Mucosa of stomach (tissue), 1 donor: ENCODE data around the gene GAMT.
"Not testable (repeated sequence)": the region's sequence is repeated elsewhere in the genome, so short reads cannot be mapped to it uniquely, and the experiment has no call there.

Experiments
- H3K27me3 ChIP-seq: one replicate; pipeline ENCODE4 v1.7.0; 2013; ENCODE audit warnings: mild to moderate bottlenecking, low read length; ENCODE audit not compliant: control insufficient read depth, insufficient read depth
- H3K36me3 ChIP-seq: one replicate; pipeline ENCODE4 v1.7.0; 2013; ENCODE audit warnings: low read length; ENCODE audit not compliant: control insufficient read depth, insufficient read depth
- H3K4me1 ChIP-seq: one replicate; pipeline ENCODE4 v1.7.0; 2013; ENCODE audit warnings: mild to moderate bottlenecking, low read length; ENCODE audit not compliant: control insufficient read depth, insufficient read depth
- H3K4me3 ChIP-seq: one replicate; pipeline ENCODE4 v1.7.0; 2013; ENCODE audit warnings: low read length
- H3K9ac ChIP-seq: one replicate; pipeline ENCODE4 v1.7.0; 2013; ENCODE audit warnings: mild to moderate bottlenecking, low read length, moderate library complexity
- H3K9me3 ChIP-seq: one replicate; pipeline ENCODE4 v1.7.0; 2013; ENCODE audit warnings: mild to moderate bottlenecking, low read length, moderate library complexity; ENCODE audit not compliant: control insufficient read depth
- donor health status: Pancreatic carcinoma.

Gene GAMT

GRCh38 chr19:1421958-1422305, 20.6 kb upstream of the GAMT start:
- no peaks in the 10 kb centered on the region for H3K27me3 ChIP-seq
- H3K4me3 ChIP-seq: no peak overlapping the region
- peaks cover 10% of the 10 kb centered on the region for H3K36me3 ChIP-seq
- peaks cover 22% of the 10 kb centered on the region for H3K4me1 ChIP-seq
- H3K9me3 ChIP-seq: no peaks in the 10 kb centered on the region
- H3K9ac ChIP-seq: no peak overlapping the region

GRCh38 chr19:1421218-1421957, 20.0 kb upstream of the GAMT start:
- peaks cover 10% of the 10 kb centered on the region for H3K36me3 ChIP-seq
- H3K4me1 ChIP-seq: peaks cover 28% of the 10 kb centered on the region
- H3K27me3 ChIP-seq: no peaks in the 10 kb centered on the region
- no peaks in the 10 kb centered on the region for H3K9me3 ChIP-seq
- no peak overlapping the region for H3K4me3 ChIP-seq
- no peak overlapping the region for H3K9ac ChIP-seq

- Histone ChIP-seq H3K4me1 (peaks cover 36% of the 10 kb centered on the region), H3K36me3 (peaks cover 9% of the 10 kb centered on the region)
Observed at GRCh38 chr19:1420590-1420989, 19.2 kb upstream of the GAMT start.

GRCh38 chr19:1420085-1420484, 18.7 kb upstream of the GAMT start:
- H3K4me1 ChIP-seq: peaks cover 41% of the 10 kb centered on the region
- not testable (repeated sequence) for H3K27me3 ChIP-seq, H3K9ac ChIP-seq, H3K9me3 ChIP-seq, H3K4me3 ChIP-seq, H3K36me3 ChIP-seq

More at GRCh38 chr19:1420590-1420989, 19.2 kb upstream of the GAMT start:
- Histone ChIP-seq H3K9me3 (no peaks in the 10 kb centered on the region), H3K27me3 (no peaks in the 10 kb centered on the region), H3K9ac (no peak overlapping the region), H3K4me3 (no peak overlapping the region)

- peaks cover 3% of the 10 kb centered on the region for H3K36me3 ChIP-seq
- no peak overlapping the region for H3K4me3 ChIP-seq
- peaks cover 39% of the 10 kb centered on the region for H3K4me1 ChIP-seq
- H3K9ac ChIP-seq: no peak overlapping the region
- no peaks in the 10 kb centered on the region for H3K9me3 ChIP-seq
- no peaks in the 10 kb centered on the region for H3K27me3 ChIP-seq
Observed at GRCh38 chr19:1418951-1419738, 17.8 kb upstream of the GAMT start.

- peaks cover 3% of the 10 kb centered on the region for H3K36me3 ChIP-seq
- H3K4me3 ChIP-seq: no peak overlapping the region
- H3K4me1 ChIP-seq: peaks cover 39% of the 10 kb centered on the region
- H3K9me3 ChIP-seq: no peaks in the 10 kb centered on the region
- H3K27me3 ChIP-seq: no peaks in the 10 kb centered on the region
- no peak overlapping the region for H3K9ac ChIP-seq
Observed at GRCh38 chr19:1418496-1418775, 17.1 kb upstream of the GAMT start.

- peaks cover 39% of the 10 kb centered on the region for H3K4me1 ChIP-seq
- no peak overlapping the region for H3K9ac ChIP-seq
- H3K4me3 ChIP-seq: no peak overlapping the region
- no peaks in the 10 kb centered on the region for H3K27me3 ChIP-seq
- no peaks in the 10 kb centered on the region for H3K9me3 ChIP-seq
- H3K36me3 ChIP-seq: peaks cover 3% of the 10 kb centered on the region
Observed at GRCh38 chr19:1417681-1418495, 16.5 kb upstream of the GAMT start.

GRCh38 chr19:1417145-1417544, 15.8 kb upstream of the GAMT start:
- Histone ChIP-seq H3K27me3 (no peaks in the 10 kb centered on the region), H3K9ac (no peak overlapping the region), H3K4me3 (no peak overlapping the region), H3K9me3 (no peaks in the 10 kb centered on the region), H3K4me1 (peaks cover 45% of the 10 kb centered on the region), H3K36me3 (peaks cover 3% of the 10 kb centered on the region)

- H3K4me3 ChIP-seq: no peak overlapping the region
- peaks cover 53% of the 10 kb centered on the region for H3K4me1 ChIP-seq
- H3K9ac ChIP-seq: peak overlapping the region; percentile 54
- H3K36me3 ChIP-seq: peaks cover 3% of the 10 kb centered on the region
- no peaks in the 10 kb centered on the region for H3K9me3 ChIP-seq
- no peaks in the 10 kb centered on the region for H3K27me3 ChIP-seq
Observed at GRCh38 chr19:1416014-1416841, 14.9 kb upstream of the GAMT start.

GRCh38 chr19:1412995-1413800, 11.9 kb upstream of the GAMT start:
- Histone ChIP-seq H3K4me1 (peaks cover 72% of the 10 kb centered on the region), H3K4me3 (no peak overlapping the region), H3K27me3 (no peaks in the 10 kb centered on the region), H3K36me3 (no peaks in the 10 kb centered on the region), H3K9me3 (no peaks in the 10 kb centered on the region), H3K9ac (no peak overlapping the region)

- Histone ChIP-seq H3K4me3 (no peak overlapping the region), H3K27me3 (no peaks in the 10 kb centered on the region), H3K9ac (no peak overlapping the region), H3K9me3 (no peaks in the 10 kb centered on the region), H3K36me3 (no peaks in the 10 kb centered on the region), H3K4me1 (peaks cover 66% of the 10 kb centered on the region)
Observed at GRCh38 chr19:1412323-1412923, 11.1 kb upstream of the GAMT start.
